Activated CD4-positive, alpha-beta T cell treated with anti-CD3 and anti-CD28 coated beads, Interleukin-2, amount 50 U/mL, for 16 hours (primary cell): ENCODE results near the gene ST7.
"Not testable (repeated sequence)": the region's sequence is repeated elsewhere in the genome, so short reads cannot be mapped to it uniquely, and the experiment has no call there.

Experiments used
- DNase-seq: peaks from one replicate; pipeline ENCODE4 v3.0.0-alpha.2; 2020

ST7 gene

GRCh38 chr7:116953372-116953905 lies at the start of gene ST7:
Gene ST7, plus strand, starts transcription at chr7:116953501. Its CDS starts 40 bp downstream, at chr7:116953541.
- DNase-seq, result peak; percentile 59

- DNase-seq, result no peak
Measured at GRCh38 chr7:116906391-116906790, 46.9 kb upstream of the ST7 start.

- no peak for DNase-seq
Measured at GRCh38 chr7:116910383-116910782, 42.9 kb upstream of the ST7 start.

GRCh38 chr7:116911801-116912200 lies 41.5 kb upstream of the ST7 start:
- DNase-seq, result no peak

GRCh38 chr7:116912269-116912909 lies 40.9 kb upstream of the ST7 start:
- no peak for DNase-seq

- DNase-seq, result no peak
Measured at GRCh38 chr7:116918704-116919103, 34.6 kb upstream of the ST7 start.

GRCh38 chr7:116920359-116920758 lies 32.9 kb upstream of the ST7 start:
- no peak for DNase-seq

GRCh38 chr7:116922545-116922944 lies 30.8 kb upstream of the ST7 start:
- no peak for DNase-seq

- DNase-seq, result no peak
Measured at GRCh38 chr7:116924741-116925140, 28.6 kb upstream of the ST7 start.

GRCh38 chr7:116929021-116929420 lies 24.3 kb upstream of the ST7 start:
- no peak for DNase-seq

GRCh38 chr7:116929914-116930913 lies 23.1 kb upstream of the ST7 start:
- DNase-seq, result peak; percentile 75

- no peak for DNase-seq
Measured at GRCh38 chr7:116932566-116932965, 20.7 kb upstream of the ST7 start.

- DNase-seq, result no peak
Measured at GRCh38 chr7:116933465-116933864, 19.8 kb upstream of the ST7 start.

GRCh38 chr7:116934580-116934979 lies 18.7 kb upstream of the ST7 start:
- DNase-seq, result no peak

GRCh38 chr7:116936844-116937243 lies 16.5 kb upstream of the ST7 start:
- not testable (repeated sequence) for DNase-seq

- DNase-seq, result peak; percentile 54
Measured at GRCh38 chr7:116938678-116939077, 14.6 kb upstream of the ST7 start.

GRCh38 chr7:116940689-116941370 lies 12.5 kb upstream of the ST7 start:
- no peak for DNase-seq

GRCh38 chr7:116942504-116942903 lies 10.8 kb upstream of the ST7 start:
- DNase-seq, result no peak

- no peak for DNase-seq
Measured at GRCh38 chr7:116948934-116949333, 4.4 kb upstream of the ST7 start.

GRCh38 chr7:116949941-116950801 lies 3.1 kb upstream of the ST7 start:
- no peak for DNase-seq

- DNase-seq, result no peak
Measured at GRCh38 chr7:116950889-116951351, 2.4 kb upstream of the ST7 start.
